ENCODE results near the gene ZNF716. TPM values are rescaled to one million over a fixed set of nuclear protein-coding genes. Genes with fewer than 3 reads are reported as not detected.

ZNF716 gene
- total and polyA plus RNA-seq, 10 donors = not detected

DNA sequence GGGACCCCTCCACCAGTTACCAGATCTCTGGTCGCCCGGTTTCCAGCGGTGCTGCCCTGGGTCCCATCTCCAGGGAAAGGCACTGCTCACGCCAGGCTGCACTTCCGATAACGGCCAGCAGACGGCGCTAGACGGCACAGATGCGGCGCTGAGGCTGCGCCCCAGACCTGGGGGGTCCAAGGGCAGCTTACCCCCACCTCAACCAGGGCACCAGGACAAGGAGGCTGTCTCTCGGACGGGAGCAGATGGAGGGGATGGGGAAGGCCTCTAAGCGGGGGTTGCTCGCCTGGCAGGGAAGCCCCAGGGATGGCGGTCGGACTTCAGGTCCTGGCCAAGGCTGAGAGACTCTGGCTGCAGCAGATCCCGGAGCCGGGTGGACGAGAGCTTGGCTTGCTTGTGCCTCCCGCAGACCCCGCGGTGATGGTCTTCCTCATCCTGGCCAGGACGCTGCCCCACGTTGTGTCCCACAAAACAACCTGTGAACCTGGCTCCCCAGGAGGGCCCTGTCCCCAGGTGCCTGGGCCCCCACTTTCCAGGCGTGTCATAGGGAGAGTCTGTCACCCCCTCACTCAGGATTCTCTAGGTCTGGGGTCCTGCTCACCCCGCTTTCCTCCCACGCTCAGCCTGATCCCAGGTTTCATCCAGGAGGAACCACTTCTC, 23.9 kb upstream of the ZNF716 start:
- TF ChIP-seq, protein P1, sequence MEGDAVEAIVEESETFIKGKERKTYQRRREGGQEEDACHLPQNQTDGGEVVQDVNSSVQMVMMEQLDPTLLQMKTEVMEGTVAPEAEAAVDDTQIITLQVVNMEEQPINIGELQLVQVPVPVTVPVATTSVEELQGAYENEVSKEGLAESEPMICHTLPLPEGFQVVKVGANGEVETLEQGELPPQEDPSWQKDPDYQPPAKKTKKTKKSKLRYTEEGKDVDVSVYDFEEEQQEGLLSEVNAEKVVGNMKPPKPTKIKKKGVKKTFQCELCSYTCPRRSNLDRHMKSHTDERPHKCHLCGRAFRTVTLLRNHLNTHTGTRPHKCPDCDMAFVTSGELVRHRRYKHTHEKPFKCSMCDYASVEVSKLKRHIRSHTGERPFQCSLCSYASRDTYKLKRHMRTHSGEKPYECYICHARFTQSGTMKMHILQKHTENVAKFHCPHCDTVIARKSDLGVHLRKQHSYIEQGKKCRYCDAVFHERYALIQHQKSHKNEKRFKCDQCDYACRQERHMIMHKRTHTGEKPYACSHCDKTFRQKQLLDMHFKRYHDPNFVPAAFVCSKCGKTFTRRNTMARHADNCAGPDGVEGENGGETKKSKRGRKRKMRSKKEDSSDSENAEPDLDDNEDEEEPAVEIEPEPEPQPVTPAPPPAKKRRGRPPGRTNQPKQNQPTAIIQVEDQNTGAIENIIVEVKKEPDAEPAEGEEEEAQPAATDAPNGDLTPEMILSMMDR (IDR thresholded peaks at IDR 0.05 in 8 of 11, conservative IDR thresholded peaks at IDR 0.05 in 3 of 11) = peak in 7 of 11 experiments; percentile 13 to 52 (median 42)
- no peak for TF ChIP-seq POLR2A (IDR thresholded peaks at IDR 0.05)
- H3K27me3 ChIP-seq (replicated peaks in 1 of 7) = peaks cover 0 to 7% (median 0%) of the 10 kb centered on the region in 7 donors

DNA sequence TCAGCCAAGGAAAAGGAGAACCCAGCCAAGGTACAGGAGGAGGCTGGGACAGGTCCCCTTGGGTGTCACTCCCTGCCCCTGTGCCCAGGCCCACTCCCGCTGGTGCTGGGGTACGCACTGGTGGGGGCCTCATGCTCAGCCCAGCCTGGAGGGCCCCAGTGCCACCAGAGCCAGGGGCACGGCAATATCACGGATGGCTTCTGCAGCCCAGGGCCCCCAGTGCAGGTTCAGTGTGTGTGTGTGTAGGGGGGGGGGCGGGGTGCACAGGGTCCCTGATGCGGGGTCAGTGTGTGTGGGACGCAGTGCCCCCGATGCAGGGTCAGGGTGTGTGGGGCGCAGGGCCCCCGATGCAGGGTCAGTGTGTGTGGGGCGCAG, 23.4 kb upstream of the ZNF716 start:
- no peaks in the 10 kb centered on the region for H3K4me1 ChIP-seq
- no peak overlapping the region for H3K4me3 ChIP-seq
- DNase-seq = no peak
- no peaks in the 10 kb centered on the region for H3K36me3 ChIP-seq
- no peak overlapping the region for H3K27ac ChIP-seq
- TF ChIP-seq POLR2A (IDR thresholded peaks at IDR 0.05) = no peak
- TF ChIP-seq POLR2AphosphoS5 (IDR thresholded peaks at IDR 0.05) = no peak
- WGBS, 5 donors = 80 to 90% (median 88%) methylated on average over 1 to 11 of the region's 11 CpGs
- H3K27me3 ChIP-seq (replicated peaks in 1 of 7) = peaks cover 0 to 7% (median 0%) of the 10 kb centered on the region in 7 donors
- intact Hi-C loops (cut with DNase I; ENCODE audit: low total_unique reads) = no loop called here
- H3K9me3 ChIP-seq = peaks cover 0 to 65% (median 47%) of the 10 kb centered on the region in 8 donors

More for the DNA sequence above, 23.9 kb upstream of the ZNF716 start:
- H3K27ac ChIP-seq = no peak overlapping the region
- no peaks in the 10 kb centered on the region for H3K4me1 ChIP-seq
- WGBS, 5 donors = 45 to 87% (median 66%) methylated on average over 16 to 29 of the region's 29 CpGs
- H3K36me3 ChIP-seq = no peaks in the 10 kb centered on the region
- H3K9me3 ChIP-seq = peaks cover 0 to 65% (median 46%) of the 10 kb centered on the region in 8 donors
- no peak overlapping the region for H3K4me3 ChIP-seq
- DNase-seq = no peak
- intact Hi-C loops (cut with DNase I; ENCODE audit: low total_unique reads) = no loop called here

DNA sequence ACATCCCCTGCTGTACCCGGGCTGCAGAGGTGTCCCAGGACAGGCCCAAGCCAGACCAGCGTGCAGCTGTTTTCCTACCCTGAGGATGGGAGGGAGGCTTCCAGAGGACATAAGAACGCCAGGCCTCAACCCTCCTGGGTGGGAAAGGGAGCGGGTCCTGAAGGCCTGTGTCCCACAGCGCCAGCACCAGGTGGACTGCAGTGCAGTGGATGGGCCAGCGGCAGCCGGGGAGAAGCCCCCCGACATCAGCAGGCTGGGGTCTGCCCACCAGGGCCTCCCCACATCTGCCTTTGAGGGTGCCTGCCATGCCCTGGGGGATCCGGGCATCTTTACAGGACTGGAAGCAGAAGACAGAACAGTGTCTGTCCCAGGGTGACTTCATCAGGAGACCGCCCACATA, 22.8 kb upstream of the ZNF716 start:
- Histone ChIP-seq H3K27me3 (replicated peaks in 1 of 7) (peaks cover 0 to 7% (median 0%) of the 10 kb centered on the region in 7 donors), H3K9me3 (peaks cover 0 to 66% (median 51%) of the 10 kb centered on the region in 8 donors), H3K27ac (no peak overlapping the region), H3K4me3 (no peak overlapping the region), H3K4me1 (no peaks in the 10 kb centered on the region), H3K36me3 (no peaks in the 10 kb centered on the region)
- TF ChIP-seq, protein P1 (IDR thresholded peaks at IDR 0.05 in 8 of 11, conservative IDR thresholded peaks at IDR 0.05 in 3 of 11) = no peak
- TF ChIP-seq POLR2A (IDR thresholded peaks at IDR 0.05) (no peak), POLR2AphosphoS5 (IDR thresholded peaks at IDR 0.05) (no peak)
- no peak for DNase-seq
- intact Hi-C loops (cut with DNase I; ENCODE audit: low total_unique reads) = no loop called here
- 87 to 97% (median 93%) methylated on average over 7 to 10 of the region's 10 CpGs for WGBS, 5 donors

DNA sequence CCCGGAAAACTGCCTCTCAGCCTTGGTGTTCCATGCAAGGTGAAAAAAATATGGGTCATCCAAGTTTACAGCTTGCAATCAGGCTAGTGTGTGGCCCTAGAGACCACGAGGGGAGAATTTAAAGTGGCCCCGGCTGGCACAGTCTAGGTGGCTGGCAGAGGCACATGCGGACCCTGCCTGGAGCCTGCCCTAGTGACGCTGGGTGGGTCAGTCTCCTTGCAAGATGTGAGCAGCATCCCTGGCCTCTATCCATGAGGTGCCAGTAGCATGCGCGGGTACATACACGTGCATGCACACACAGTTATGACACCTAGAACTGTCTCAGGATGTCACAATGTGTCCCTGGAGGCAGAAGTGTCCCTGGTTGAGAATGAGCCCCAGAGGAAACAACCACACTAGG, 22.4 kb upstream of the ZNF716 start:
- Histone ChIP-seq H3K36me3 (no peaks in the 10 kb centered on the region), H3K9me3 (peaks cover 0 to 71% (median 54%) of the 10 kb centered on the region in 8 donors), H3K4me1 (no peaks in the 10 kb centered on the region), H3K4me3 (no peak overlapping the region), H3K27ac (no peak overlapping the region), H3K27me3 (replicated peaks in 1 of 7) (peaks cover 0 to 7% (median 0%) of the 10 kb centered on the region in 7 donors)
- WGBS, 5 donors = 78 to 86% (median 85%) methylated on average over 7 to 8 of the region's 8 CpGs
- no peak for DNase-seq
- TF ChIP-seq POLR2A (IDR thresholded peaks at IDR 0.05) = no peak
- TF ChIP-seq, protein P1 (IDR thresholded peaks at IDR 0.05 in 8 of 11, conservative IDR thresholded peaks at IDR 0.05 in 3 of 11) = no peak
- no peak for TF ChIP-seq POLR2AphosphoS5 (IDR thresholded peaks at IDR 0.05)
- intact Hi-C loops (cut with DNase I; ENCODE audit: low total_unique reads) = no loop called here
